ENCODE results near the gene PTH2.
A peak's percentile ranks its signal among the peaks of the same experiment; 100 is the strongest.

The PTH2 gene

GRCh38 chr19:49409441-49410029, 13.7 kb downstream of the PTH2 start:
- DNase-seq: peak; percentile 63

GRCh38 chr19:49408816-49409440, 14.3 kb downstream of the PTH2 start:
- no peak for DNase-seq

- DNase-seq: no peak
These were observed 15.7 kb downstream of the PTH2 start for GRCh38 chr19:49407482-49408015.

GRCh38 chr19:49407079-49407478, 16.2 kb downstream of the PTH2 start:
- DNase-seq: no peak

GRCh38 chr19:49403404-49404187, 19.6 kb downstream of the PTH2 start:
- no peak for DNase-seq

- DNase-seq: no peak
These were observed 23.2 kb downstream of the PTH2 start for GRCh38 chr19:49400029-49400428.

- DNase-seq: no peak
These were observed 24.3 kb downstream of the PTH2 start for GRCh38 chr19:49398931-49399330.

- no peak for DNase-seq
These were observed 25.1 kb downstream of the PTH2 start for GRCh38 chr19:49398001-49398615.

- DNase-seq: no peak
These were observed 26.3 kb downstream of the PTH2 start for GRCh38 chr19:49396738-49397505.

GRCh38 chr19:49395581-49396407, 27.4 kb downstream of the PTH2 start:
- no peak for DNase-seq

- no peak for DNase-seq
These were observed 29.4 kb downstream of the PTH2 start for GRCh38 chr19:49393881-49394280.

GRCh38 chr19:49391581-49392399, 31.5 kb downstream of the PTH2 start:
- DNase-seq: peak; percentile 76

- DNase-seq: no peak
These were observed 32.3 kb downstream of the PTH2 start for GRCh38 chr19:49390929-49391359.

GRCh38 chr19:49390131-49390928, 32.9 kb downstream of the PTH2 start:
- DNase-seq: no peak

GRCh38 chr19:49389406-49389805, 33.8 kb downstream of the PTH2 start:
- no peak for DNase-seq

GRCh38 chr19:49387936-49388372, 35.3 kb downstream of the PTH2 start, which contains the start of gene KASH5:
KASH5 (plus strand) TSS chr19:49388249; CDS start chr19:49390884, 2,635 bp downstream.
- DNase-seq: peak; percentile 92

GRCh38 chr19:49383599-49383998, 39.6 kb downstream of the PTH2 start:
- no peak for DNase-seq

- no peak for DNase-seq
These were observed 40.6 kb downstream of the PTH2 start for GRCh38 chr19:49382639-49383038.

GRCh38 chr19:49380391-49380790, 42.9 kb downstream of the PTH2 start:
- DNase-seq: no peak

- DNase-seq: no peak
These were observed 44.7 kb downstream of the PTH2 start for GRCh38 chr19:49378512-49378911.
